ENCODE results near the gene ATP5MC2.
"Not testable (repeated sequence)": the region's sequence is repeated elsewhere in the genome, so short reads cannot be mapped to it uniquely, and the experiment has no call there.

Gene ATP5MC2

DNA sequence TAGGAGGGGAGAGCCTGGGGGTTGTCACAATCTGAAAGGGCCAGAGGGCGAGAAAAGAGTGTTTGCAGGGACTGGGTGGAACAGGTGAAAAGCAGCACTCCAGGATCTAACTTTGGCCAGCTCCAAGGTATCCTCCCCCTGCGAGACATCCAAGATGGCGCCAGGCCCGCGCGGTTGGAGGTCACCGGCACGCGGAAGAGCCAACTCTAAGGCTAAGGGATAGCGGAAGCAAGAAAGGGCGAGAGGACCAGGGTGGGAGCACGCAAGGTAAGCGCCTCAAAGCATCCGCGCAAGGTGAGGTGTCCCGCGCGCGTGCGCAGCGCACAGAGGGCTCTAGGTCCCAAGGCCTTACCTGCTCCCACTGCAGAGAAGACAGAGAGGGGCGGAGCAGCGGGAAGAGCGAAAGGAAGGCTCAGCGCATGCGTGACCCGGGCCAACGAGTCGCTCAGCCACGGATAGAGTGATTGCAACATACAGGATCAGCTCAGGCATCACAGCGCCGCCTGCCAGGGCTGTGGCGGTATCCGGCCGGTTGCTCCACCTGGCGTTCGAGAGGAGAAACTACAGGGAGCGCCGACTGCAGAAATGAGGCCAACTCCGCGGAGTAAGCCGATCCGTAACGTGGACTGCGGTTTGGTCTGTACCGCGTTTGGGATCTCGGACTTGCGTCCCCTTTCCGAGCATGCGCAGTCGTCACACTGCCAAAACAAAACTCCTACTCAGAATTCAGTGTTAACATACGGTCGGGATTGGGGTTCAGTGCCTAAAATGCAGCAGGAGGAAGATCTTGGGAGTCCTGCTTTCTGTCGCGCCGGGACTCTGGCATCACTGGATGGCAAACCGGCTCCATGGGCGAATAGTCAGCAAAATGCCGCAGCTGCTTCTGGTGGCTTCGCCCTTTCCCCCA is at the start of gene ATP5MC2:
TSS of gene ATP5MC2 (minus strand) at position 383 of the 907 bp plus-strand sequence. CDS start 3,469 bp downstream, outside the sequence.
- Mint-ChIP-seq H3K27ac (peak within 1 kb of the TSS; percentile 97), H3K36me3 (ENCODE audit: low read depth) (peaks cover 48% of the 10 kb centered on the region), H3K4me3 (peak within 1 kb of the TSS; percentile 95), H3K27me3 (peaks cover 28% of the 10 kb centered on the region), H3K4me1 (ENCODE audit: low read depth) (peaks cover 44% of the 10 kb centered on the region), H3K9me3 (no peaks in the 10 kb centered on the region)
- peak; percentile 98 for DNase-seq

DNA sequence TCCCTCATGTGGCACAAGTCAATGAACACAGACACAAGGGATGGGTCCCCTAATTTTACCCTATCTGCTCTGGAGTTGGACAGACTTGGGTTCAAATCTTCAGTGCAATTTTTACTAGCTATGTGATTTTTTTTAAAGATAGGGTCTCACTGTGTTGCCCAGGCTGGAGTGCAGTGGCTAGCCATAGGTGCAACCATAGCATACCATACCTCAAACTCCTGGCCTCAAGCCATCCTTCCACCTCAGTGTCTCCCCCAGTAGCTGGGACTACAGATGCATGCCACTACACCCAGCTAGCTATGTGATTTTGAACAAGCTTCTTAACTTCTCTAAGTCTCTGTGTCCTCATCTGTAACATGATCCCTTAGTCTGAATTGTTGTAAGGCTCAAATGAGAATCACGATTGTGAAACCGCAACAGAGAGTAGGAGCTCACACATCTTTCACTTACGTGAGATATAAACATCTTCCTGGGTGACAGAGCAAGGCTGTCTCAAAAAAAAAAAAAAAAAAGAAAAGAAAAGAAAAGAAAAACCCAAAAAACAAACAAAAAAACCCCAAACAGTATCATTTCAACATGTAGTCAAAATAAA is 46.7 kb upstream of the ATP5MC2 start:
- no peak for DNase-seq
- H3K27ac Mint-ChIP-seq = no peak overlapping the region
- H3K36me3 Mint-ChIP-seq (ENCODE audit: low read depth) = peaks cover 48% of the 10 kb centered on the region
- H3K4me3 Mint-ChIP-seq = no peak overlapping the region
- H3K4me1 Mint-ChIP-seq (ENCODE audit: low read depth) = peaks cover 16% of the 10 kb centered on the region
- no peaks in the 10 kb centered on the region for H3K9me3 Mint-ChIP-seq
- H3K27me3 Mint-ChIP-seq = no peaks in the 10 kb centered on the region

DNA sequence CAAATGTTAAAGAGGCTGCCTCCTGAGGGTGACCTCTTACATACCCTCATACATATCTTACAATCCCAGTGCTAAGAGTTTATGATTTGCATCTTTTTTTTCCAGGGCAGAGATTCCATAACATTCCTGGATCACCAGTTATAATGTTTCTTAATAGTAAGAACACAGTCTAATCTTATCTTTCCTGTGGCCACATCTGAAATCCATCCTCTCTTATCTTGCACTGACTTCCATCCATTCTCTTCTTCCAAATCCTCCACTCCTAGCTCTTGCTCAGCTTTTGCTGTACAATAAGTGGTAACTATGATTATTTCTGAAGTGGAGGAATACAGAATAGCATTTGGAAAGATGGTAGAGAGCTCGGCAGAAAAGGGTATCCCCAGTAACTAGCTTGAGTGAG is 45.1 kb upstream of the ATP5MC2 start:
- no peak overlapping the region for H3K4me3 Mint-ChIP-seq
- H3K27ac Mint-ChIP-seq = no peak overlapping the region
- peaks cover 5% of the 10 kb centered on the region for H3K4me1 Mint-ChIP-seq (ENCODE audit: low read depth)
- no peaks in the 10 kb centered on the region for H3K9me3 Mint-ChIP-seq
- no peaks in the 10 kb centered on the region for H3K27me3 Mint-ChIP-seq
- DNase-seq = no peak
- H3K36me3 Mint-ChIP-seq (ENCODE audit: low read depth) = peaks cover 55% of the 10 kb centered on the region

DNA sequence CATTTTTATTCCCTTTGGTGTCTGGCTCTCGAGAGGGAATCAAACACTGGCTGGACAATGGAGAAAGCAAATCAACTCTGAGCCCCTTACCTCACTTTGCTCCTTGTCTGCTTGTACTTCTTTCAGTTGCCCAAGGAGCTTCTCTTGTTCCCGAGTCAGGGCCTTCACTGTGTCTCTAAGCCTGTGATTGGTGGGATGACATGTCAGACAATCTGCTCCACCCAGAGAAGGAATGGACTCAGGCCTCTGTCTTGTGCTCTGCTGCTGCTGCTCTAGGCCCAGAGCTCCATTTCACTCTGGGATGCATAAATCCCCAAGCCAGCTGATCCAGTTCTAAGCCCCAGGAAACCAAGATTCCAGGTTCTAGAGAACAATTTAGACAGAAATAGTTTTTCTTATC is 43.8 kb upstream of the ATP5MC2 start:
- no peaks in the 10 kb centered on the region for H3K27me3 Mint-ChIP-seq
- no peak overlapping the region for H3K4me3 Mint-ChIP-seq
- no peak for DNase-seq
- H3K4me1 Mint-ChIP-seq (ENCODE audit: low read depth) = peaks cover 2% of the 10 kb centered on the region
- peaks cover 64% of the 10 kb centered on the region for H3K36me3 Mint-ChIP-seq (ENCODE audit: low read depth)
- no peak overlapping the region for H3K27ac Mint-ChIP-seq
- no peaks in the 10 kb centered on the region for H3K9me3 Mint-ChIP-seq

GRCh38 chr12:53718567-53718966 is 42.7 kb upstream of the ATP5MC2 start:
- H3K4me1 Mint-ChIP-seq (ENCODE audit: low read depth); H3K27me3 Mint-ChIP-seq; DNase-seq; H3K4me3 Mint-ChIP-seq; H3K27ac Mint-ChIP-seq; H3K9me3 Mint-ChIP-seq: not testable (repeated sequence)
- peaks cover 71% of the 10 kb centered on the region for H3K36me3 Mint-ChIP-seq (ENCODE audit: low read depth)

GRCh38 chr12:53717319-53717718 is 41.4 kb upstream of the ATP5MC2 start:
- H3K9me3 Mint-ChIP-seq = no peaks in the 10 kb centered on the region
- no peak overlapping the region for H3K27ac Mint-ChIP-seq
- no peaks in the 10 kb centered on the region for H3K4me1 Mint-ChIP-seq (ENCODE audit: low read depth)
- peaks cover 66% of the 10 kb centered on the region for H3K36me3 Mint-ChIP-seq (ENCODE audit: low read depth)
- no peak for DNase-seq
- no peak overlapping the region for H3K4me3 Mint-ChIP-seq
- H3K27me3 Mint-ChIP-seq = no peaks in the 10 kb centered on the region

- peaks cover 40% of the 10 kb centered on the region for H3K36me3 Mint-ChIP-seq (ENCODE audit: low read depth)
- no peak overlapping the region for H3K27ac Mint-ChIP-seq
- no peak overlapping the region for H3K4me3 Mint-ChIP-seq
- no peaks in the 10 kb centered on the region for H3K4me1 Mint-ChIP-seq (ENCODE audit: low read depth)
- no peak for DNase-seq
- H3K9me3 Mint-ChIP-seq = no peaks in the 10 kb centered on the region
- no peaks in the 10 kb centered on the region for H3K27me3 Mint-ChIP-seq
Observed at GRCh38 chr12:53714004-53714403, 38.1 kb upstream of the ATP5MC2 start.

DNA sequence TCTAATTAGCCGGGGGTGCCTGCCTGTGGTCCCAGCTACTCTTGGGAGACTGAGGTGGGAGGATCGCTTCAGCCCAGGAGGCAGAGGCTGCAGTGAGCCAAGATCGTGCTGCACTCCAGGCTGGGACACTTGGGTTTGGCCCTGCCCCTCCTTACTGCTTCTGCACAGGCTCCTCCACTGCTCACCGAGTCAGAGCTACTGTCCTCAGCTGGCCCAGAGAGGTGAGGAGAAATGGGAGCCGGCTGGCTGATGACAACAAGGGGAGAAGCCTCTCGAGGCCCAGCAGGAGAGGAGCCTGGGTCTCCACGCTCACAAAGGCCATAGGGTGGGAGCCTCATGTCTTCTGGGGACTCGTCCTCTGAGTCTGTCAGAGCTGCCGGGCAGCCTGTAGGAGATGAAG is 37.6 kb upstream of the ATP5MC2 start:
- H3K9me3 Mint-ChIP-seq = no peaks in the 10 kb centered on the region
- H3K4me1 Mint-ChIP-seq (ENCODE audit: low read depth) = no peaks in the 10 kb centered on the region
- H3K27ac Mint-ChIP-seq = no peak overlapping the region
- DNase-seq = no peak
- H3K4me3 Mint-ChIP-seq = no peak overlapping the region
- H3K36me3 Mint-ChIP-seq (ENCODE audit: low read depth) = peaks cover 38% of the 10 kb centered on the region
- H3K27me3 Mint-ChIP-seq = no peaks in the 10 kb centered on the region

GRCh38 chr12:53712059-53712643 is 36.3 kb upstream of the ATP5MC2 start:
- Mint-ChIP-seq H3K27ac (no peak overlapping the region), H3K4me1 (ENCODE audit: low read depth) (no peaks in the 10 kb centered on the region), H3K27me3 (no peaks in the 10 kb centered on the region), H3K36me3 (ENCODE audit: low read depth) (peaks cover 38% of the 10 kb centered on the region), H3K4me3 (no peak overlapping the region), H3K9me3 (no peaks in the 10 kb centered on the region)
- DNase-seq = no peak

DNA sequence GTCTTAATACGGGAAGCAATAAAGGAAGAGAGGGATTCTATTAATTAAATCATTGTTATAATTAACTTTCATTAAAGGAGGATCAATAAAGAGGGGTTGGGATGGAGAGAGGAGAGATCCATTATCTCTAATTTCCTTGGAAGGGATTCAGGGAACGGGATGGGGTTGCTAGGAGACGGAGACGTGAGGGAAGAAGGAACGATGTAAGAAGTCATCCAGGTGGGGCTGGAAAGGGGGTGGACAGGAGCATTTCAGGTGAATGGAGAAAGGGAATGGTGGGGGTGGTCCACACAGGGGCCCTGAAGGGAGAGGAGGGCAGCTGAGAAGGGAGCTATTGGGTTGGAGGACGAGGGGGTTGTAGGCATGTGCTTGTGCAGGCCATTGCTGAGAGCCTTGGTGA is 34.2 kb upstream of the ATP5MC2 start:
- no peaks in the 10 kb centered on the region for H3K4me1 Mint-ChIP-seq (ENCODE audit: low read depth)
- no peak for DNase-seq
- no peak overlapping the region for H3K4me3 Mint-ChIP-seq
- H3K27me3 Mint-ChIP-seq = peaks cover 12% of the 10 kb centered on the region
- peaks cover 25% of the 10 kb centered on the region for H3K36me3 Mint-ChIP-seq (ENCODE audit: low read depth)
- H3K9me3 Mint-ChIP-seq = no peaks in the 10 kb centered on the region
- no peak overlapping the region for H3K27ac Mint-ChIP-seq

GRCh38 chr12:53709671-53710070 is 33.8 kb upstream of the ATP5MC2 start:
- Mint-ChIP-seq H3K4me3 (no peak overlapping the region), H3K27me3 (peaks cover 13% of the 10 kb centered on the region), H3K4me1 (ENCODE audit: low read depth) (no peaks in the 10 kb centered on the region), H3K9me3 (no peaks in the 10 kb centered on the region), H3K36me3 (ENCODE audit: low read depth) (peaks cover 21% of the 10 kb centered on the region), H3K27ac (no peak overlapping the region)
- DNase-seq = no peak

- H3K27me3 Mint-ChIP-seq = peaks cover 49% of the 10 kb centered on the region
- no peaks in the 10 kb centered on the region for H3K9me3 Mint-ChIP-seq
- no peak overlapping the region for H3K4me3 Mint-ChIP-seq
- H3K36me3 Mint-ChIP-seq (ENCODE audit: low read depth) = no peaks in the 10 kb centered on the region
- H3K27ac Mint-ChIP-seq = no peak overlapping the region
- no peaks in the 10 kb centered on the region for H3K4me1 Mint-ChIP-seq (ENCODE audit: low read depth)
- DNase-seq = no peak
Observed at GRCh38 chr12:53706080-53706479, 30.2 kb upstream of the ATP5MC2 start.

DNA sequence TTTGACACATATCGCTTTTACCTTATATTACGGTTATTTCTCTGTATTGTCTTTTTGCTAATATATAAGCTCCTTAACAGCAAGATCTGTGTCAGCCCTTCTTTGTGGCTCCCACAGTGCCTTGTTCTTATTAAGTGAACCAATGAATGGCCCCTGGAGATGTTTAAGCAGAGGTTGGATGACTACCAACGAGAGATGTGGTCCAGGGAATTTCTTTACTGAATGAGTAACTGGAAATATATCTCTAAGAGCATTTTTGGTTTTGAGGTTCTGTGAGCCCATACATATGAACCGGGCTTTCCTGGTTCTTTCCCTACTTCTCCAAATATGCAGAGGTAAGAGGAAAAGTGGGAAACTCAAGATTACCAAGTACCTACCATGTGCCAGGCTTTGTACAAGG is 27.9 kb upstream of the ATP5MC2 start:
- no peak overlapping the region for H3K27ac Mint-ChIP-seq
- H3K27me3 Mint-ChIP-seq = peaks cover 72% of the 10 kb centered on the region
- no peak for DNase-seq
- no peaks in the 10 kb centered on the region for H3K9me3 Mint-ChIP-seq
- no peaks in the 10 kb centered on the region for H3K36me3 Mint-ChIP-seq (ENCODE audit: low read depth)
- H3K4me3 Mint-ChIP-seq = no peak overlapping the region
- H3K4me1 Mint-ChIP-seq (ENCODE audit: low read depth) = no peaks in the 10 kb centered on the region

DNA sequence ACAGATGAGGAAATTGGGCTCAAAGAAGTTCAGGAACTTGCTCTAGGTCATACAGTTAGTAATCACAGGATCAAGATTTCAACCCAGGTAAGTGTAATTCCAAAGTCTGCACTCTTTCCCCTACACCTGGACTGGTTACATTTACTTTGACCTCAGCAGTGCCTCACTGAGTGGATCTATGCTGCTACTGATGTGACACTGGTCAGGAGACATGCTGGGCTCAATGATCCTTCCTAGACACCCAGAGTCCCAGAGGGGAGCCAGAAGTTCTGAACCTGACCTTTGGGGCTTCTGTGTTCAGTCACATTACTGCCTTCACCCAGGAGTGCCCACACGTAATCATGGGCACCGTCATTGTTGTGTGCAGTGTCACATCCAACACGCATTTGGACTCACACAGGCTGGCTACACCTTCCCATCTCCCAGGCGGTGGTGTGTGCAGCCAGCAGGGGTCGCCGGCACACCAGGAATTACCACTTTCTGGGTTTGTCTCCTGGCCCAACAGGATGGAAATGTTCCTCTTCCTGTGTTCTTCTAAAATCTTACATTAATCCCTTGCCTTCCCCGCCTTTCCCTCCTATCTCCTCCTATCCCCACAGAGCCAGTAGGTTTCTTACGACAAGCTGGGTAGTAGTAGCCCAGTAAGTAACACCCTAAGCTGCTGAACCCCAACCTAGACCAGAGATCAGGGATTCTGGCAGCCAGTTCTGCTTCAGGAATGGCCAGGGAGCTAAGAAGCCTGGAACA is 25.8 kb upstream of the ATP5MC2 start:
- Mint-ChIP-seq H3K36me3 (ENCODE audit: low read depth) (no peaks in the 10 kb centered on the region), H3K4me1 (ENCODE audit: low read depth) (peaks cover 4% of the 10 kb centered on the region), H3K9me3 (no peaks in the 10 kb centered on the region), H3K4me3 (no peak overlapping the region), H3K27me3 (peaks cover 88% of the 10 kb centered on the region), H3K27ac (no peak overlapping the region)
- peak; percentile 84 for DNase-seq

Measured in activated T-cell treated with anti-CD3 and anti-CD28 coated beads, Interleukin-2, amount 50 U/mL, for 24 hours (primary cell).